HL-60 (cell line): ENCODE data around the gene ERRFI1.

Experiments
- DNase-seq, 2 experiments: peaks; one replicate each; pipeline ENCODE4 v3.0.0-alpha.2; 2010 to 2020; ENCODE audit warnings: low read depth in 1 of 2, low spot score in 1 of 2
- H3K27ac ChIP-seq: fragments of 250-450 bp; sonication (Bioruptor Pico); replicated peaks from 2 replicates; pipeline ENCODE4 v1.5.1; 2020; ENCODE audit warnings: mild to moderate bottlenecking, moderate library complexity
- H3K27me3 ChIP-seq: fragments of 250-450 bp; sonication (Bioruptor Pico); 2 replicates; pipeline ENCODE4 v1.5.1; 2021; ENCODE audit warnings: mild to moderate bottlenecking, moderate library complexity; ENCODE audit not compliant: insufficient read depth, poor library complexity, severe bottlenecking
- H3K4me3 ChIP-seq: replicated peaks from 2 replicates; pipeline ENCODE4 v1.5.1; 2011; ENCODE audit warnings: mild to moderate bottlenecking, control low read depth, low read length; ENCODE audit not compliant: insufficient read depth
- CTCF ChIP-seq: IDR thresholded peaks from one replicate; pipeline ENCODE4 v1.5.1; 2011; ENCODE audit warnings: low read length, control low read depth, inconsistent platforms; ENCODE audit not compliant: insufficient read depth
- GABPA ChIP-seq: IDR thresholded peaks from 2 replicates; pipeline ENCODE4 v1.6.1; 2012; ENCODE audit warnings: low read depth
- POLR2AphosphoS5 ChIP-seq: IDR thresholded peaks from 2 replicates; pipeline ENCODE4 v1.6.1; 2012; ENCODE audit warnings: low read depth
- REST ChIP-seq: IDR thresholded peaks from 2 replicates; pipeline ENCODE4 v1.6.1; 2012; ENCODE audit warnings: low read depth; ENCODE audit not compliant: insufficient replicate concordance
- SPI1 ChIP-seq: IDR thresholded peaks from 2 replicates; pipeline ENCODE4 v1.6.1; 2012; ENCODE audit warnings: low read depth, mild to moderate bottlenecking, borderline replicate concordance

The ERRFI1 gene

GRCh38 chr1:8013800-8014199 is 12.3 kb downstream of the ERRFI1 start:
- Histone ChIP-seq H3K27ac (no peak overlapping the region), H3K27me3 (no peaks in the 10 kb centered on the region), H3K4me3 (no peak overlapping the region)
- no peak for DNase-seq
- TF ChIP-seq GABPA (no peak), REST (no peak)

GRCh38 chr1:8013399-8013798 is 12.7 kb downstream of the ERRFI1 start:
- no peak overlapping the region for H3K4me3 ChIP-seq
- no peak for TF ChIP-seq SPI1
- TF ChIP-seq GABPA: no peak
- no peak for TF ChIP-seq POLR2AphosphoS5
- no peak for TF ChIP-seq CTCF
- TF ChIP-seq REST: no peak
- no peaks in the 10 kb centered on the region for H3K27me3 ChIP-seq
- DNase-seq: no peak
- no peak overlapping the region for H3K27ac ChIP-seq

GRCh38 chr1:8012955-8013354 is 13.2 kb downstream of the ERRFI1 start:
- TF ChIP-seq SPI1: no peak
- no peak for TF ChIP-seq CTCF
- TF ChIP-seq POLR2AphosphoS5: no peak
- TF ChIP-seq GABPA: no peak
- no peak for TF ChIP-seq REST
- no peak overlapping the region for H3K4me3 ChIP-seq
- H3K27ac ChIP-seq: no peak overlapping the region

More at GRCh38 chr1:8012955-8013354, 13.2 kb downstream of the ERRFI1 start:
- no peaks in the 10 kb centered on the region for H3K27me3 ChIP-seq
- DNase-seq: no peak
